ENCODE measurements around the gene RAPGEF6.
"Not testable (repeated sequence)": the region's sequence is repeated elsewhere in the genome, so short reads cannot be mapped to it uniquely, and the experiment has no call there.

Gene RAPGEF6

DNA sequence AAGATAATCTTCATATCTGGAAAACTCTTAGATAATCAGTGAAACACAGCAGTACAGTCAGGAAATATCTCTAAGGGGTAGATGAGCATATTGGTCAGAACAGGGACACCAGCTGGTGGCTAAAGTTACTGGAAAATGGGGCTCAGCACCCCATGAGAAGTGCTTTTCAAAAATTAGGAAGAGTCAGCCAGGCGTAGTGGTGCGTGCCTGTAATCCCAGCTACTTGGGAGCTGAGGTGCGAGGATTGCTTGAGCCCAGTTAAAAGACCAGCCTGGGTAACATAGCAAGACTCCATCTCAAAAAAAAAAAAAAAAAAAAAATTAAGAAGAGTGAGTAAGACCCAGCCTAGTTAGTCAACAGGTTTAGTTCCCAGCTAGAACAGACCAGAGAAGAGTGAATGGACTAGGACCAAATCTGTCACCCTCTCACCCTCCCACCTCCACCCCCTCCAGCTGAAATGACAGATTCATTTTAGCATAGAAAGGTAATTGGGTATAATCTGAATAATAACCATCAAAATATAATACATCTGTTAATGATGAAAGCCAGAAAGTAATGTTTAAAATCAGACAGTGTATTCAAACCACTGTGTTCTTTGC lies 250.3 kb downstream of the RAPGEF6 start:
- no peak for DNase-seq (ENCODE audit: low read depth)

DNA sequence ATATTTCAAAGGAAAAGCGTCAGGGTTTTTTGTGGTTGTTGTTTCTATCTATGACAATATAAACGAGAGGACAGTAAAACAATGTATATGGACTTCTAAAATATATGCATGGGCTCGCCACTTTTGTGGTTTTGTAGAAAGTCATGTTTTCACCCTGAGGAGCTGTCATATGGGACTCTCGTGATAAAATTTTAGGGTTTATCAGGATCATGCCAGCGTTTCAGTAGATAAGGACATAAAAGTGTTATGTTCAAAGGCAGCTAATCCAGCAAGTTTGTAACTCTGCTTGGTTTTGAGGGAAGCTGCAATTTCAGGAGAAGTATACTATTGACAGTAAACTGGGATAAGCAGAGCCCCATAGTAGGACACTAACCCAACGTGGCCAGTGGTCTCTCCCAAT lies 250.9 kb downstream of the RAPGEF6 start:
- no peak for DNase-seq (ENCODE audit: low read depth)

DNA sequence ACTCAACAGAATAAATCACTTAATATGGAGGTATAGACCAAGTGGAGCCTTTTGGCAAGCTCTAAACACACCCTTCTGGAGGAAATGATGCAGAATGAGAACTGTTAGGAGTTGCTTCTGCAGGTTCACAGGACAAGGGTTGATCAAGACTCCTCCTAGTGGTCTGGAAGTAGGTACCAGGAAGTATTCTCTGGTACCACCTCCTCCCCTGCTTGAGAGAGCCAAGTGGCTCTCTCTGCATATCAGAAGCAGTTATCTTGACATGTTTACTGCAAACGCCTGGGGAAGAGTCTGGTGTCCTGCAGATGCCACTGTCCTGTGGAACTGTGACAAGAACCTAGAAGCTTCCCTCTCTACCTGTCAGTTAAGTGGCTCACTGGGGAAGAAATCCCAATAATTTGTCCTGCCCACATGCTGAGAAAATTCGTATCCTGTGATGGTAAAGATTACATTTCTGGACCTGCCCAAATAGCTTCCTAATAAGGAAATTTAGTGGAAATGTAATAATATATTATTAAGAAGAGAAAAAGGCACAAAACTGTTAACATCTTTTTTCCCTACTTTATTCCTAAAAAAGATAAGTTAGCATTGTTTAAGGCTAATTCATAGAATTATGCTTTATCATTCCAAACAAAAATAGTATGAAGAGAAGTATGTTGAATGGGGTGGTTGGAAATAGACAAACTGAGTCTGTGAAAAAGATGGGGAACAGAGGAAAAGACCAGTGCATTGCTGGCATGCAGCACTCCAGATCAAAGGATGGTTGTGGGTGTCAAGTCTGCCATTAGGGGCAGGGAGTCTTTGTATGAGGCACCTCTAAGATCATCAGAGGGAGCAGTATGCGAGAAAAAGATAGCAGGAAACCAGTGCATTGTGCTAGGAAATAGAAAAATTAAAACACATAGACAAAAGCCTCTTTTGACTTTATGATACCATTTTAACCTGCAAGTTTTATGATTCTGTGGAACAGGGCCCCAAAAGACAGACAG lies 252.3 kb downstream of the RAPGEF6 start:
- no peak for DNase-seq (ENCODE audit: low read depth)

DNA sequence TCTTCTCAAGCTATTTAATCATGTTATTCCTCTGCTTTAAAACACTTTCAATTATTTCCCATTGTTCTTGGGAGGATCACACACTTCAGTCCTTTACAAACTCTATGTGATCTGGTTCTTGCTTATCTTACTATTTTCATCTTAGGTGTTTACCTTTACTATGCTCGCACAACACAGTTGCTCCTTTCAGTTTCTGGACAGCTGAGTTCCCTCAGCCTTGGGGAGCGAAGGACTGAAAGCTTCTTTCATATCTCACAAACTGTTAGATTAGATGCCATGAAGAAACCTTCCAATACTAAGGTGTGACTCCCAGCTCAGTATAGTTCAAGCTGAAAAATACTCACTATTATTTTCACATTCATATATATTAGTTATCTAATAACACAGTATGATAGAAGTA lies 253.3 kb downstream of the RAPGEF6 start:
- DNase-seq (ENCODE audit: low read depth) = no peak

DNA sequence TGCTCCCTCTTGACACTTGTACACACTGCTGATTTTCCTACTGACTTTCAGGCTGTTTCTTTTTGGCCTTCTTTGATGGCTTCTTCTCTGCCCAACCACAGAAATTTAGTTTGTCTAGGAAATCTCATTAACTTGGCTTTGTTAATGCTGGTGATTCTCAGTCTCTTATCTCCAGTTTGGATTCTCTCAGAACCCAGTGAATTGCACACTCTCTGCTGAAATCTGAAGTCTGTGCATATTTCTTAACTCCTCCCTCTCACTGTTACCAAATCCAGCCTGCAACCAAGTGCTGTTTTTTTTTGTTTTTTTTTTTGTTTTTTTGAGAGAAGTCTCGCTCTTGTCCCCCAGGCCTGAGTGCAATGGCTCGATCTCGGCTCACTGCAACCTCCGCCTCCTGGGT lies 254.0 kb downstream of the RAPGEF6 start:
- DNase-seq (ENCODE audit: low read depth) = no peak

DNA sequence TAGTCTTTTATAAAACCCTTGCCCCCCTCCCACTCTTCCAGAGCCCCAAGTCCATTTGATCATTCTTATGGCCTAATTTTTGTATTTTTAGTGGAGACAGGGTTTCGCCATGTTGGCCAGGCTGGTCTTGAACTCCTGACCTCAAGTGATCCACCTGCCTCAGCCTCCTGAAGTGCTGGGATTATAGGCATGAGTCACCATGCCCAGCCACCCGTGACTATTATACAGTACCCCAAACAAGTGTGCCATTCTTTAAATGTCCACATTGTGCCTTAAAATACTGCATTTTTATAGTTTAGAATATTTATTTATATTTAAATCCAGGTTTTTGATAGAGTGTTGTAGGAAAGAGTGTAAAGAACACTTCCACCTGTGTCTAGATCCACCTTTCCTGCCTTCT lies 254.8 kb downstream of the RAPGEF6 start:
- not testable (repeated sequence) for DNase-seq (ENCODE audit: low read depth)

DNA sequence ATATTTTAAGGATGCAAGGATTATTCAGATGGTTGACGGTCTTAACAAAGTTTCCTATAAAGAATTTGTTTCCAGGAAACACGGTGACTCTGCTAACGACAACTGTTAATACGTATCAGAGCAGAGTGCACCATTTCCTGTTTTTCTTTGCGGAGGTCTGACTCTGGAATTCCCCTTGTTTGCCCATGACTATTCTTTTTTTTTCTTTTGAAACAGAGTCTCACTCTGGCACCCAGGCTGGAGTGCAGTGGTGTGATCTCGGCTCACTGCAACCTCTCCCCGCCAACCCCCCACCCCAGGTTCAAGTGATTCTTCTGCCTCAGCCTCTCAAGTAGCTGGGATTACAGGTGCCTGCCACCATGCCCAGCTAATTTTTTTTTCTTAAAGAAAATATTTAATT lies 255.3 kb downstream of the RAPGEF6 start:
- no peak for DNase-seq (ENCODE audit: low read depth)

DNA sequence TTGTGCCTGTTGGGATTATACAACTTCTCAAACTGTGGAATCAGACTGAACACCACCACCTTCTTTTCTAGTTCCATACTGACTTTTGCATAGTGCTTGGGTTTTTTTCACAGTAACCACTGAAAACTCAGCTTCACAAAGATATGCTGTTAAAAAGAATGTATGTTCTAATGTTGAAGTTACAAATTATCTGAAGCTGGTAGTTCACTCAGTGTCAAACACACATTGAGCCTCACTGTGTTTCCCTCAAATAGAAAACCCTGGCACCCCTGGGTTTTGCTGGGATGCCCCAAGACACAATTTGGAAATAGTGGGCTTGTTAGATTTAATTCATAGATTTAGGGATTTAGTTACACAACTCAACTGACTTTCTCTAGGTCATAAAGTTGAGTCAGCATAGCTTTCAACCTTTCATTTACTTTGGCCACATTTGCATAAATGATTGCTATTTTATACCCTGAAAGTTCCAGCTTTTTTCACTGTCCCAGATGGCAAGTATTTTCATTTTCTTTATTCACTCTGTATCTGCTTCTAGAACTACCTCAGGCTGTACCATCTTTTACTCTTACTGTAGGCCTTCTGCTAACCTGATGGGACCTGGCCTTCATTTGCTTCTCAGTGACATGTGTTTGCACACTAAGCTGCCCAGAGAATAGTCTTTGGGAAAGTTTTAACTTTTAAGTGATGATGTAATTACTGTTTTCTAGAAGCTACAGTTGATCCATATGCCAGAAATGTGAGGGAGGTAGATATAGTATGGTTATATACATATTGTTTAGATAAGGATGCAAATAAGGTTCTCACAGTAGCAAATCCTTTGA lies 256.1 kb downstream of the RAPGEF6 start:
- DNase-seq (ENCODE audit: low read depth) = no peak

DNA sequence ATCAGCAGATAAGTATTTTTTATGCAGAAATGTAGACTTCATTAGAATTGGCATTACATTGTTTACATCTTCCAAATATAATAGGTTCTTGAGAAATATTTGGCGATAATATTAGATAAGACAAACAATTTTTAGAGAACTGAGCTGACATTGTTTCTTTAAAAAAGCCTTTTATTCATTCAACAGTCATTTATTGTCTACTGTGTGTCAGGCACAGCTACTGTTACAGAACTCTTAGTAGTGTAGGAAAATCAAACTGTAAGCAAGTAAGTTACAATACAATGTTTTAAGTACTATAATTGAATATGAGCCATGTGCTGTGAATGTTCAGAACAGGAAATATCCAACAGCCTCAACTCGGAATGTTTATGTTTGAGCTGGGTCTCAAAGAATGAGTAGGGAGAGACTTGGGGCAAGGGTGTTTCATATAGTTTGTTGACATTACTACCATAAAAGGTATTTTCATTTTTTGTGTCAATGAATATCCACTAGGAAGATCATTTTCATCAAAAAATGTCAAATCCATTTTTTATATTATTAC lies 257.2 kb downstream of the RAPGEF6 start:
- no peak for DNase-seq (ENCODE audit: low read depth)

DNA sequence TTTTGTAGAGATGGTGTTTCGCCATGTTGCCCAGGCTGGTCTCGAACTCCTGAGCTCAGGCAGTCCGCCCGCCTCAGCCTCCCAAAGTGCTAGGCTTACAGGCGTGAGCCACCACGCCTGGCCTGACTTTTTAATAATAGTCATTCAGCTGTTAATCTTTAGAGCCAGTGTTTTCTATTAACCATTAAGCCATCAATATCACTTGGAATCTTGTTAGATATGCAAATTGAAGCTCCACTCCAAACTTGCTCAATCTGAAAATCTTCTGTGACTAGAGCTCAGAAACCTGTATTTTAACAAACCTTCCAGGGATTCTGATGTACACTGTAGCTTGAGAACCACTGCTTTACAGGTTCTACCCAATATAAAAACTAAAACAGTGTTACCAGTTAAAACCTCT lies 257.7 kb downstream of the RAPGEF6 start:
- DNase-seq (ENCODE audit: low read depth) = no peak

DNA sequence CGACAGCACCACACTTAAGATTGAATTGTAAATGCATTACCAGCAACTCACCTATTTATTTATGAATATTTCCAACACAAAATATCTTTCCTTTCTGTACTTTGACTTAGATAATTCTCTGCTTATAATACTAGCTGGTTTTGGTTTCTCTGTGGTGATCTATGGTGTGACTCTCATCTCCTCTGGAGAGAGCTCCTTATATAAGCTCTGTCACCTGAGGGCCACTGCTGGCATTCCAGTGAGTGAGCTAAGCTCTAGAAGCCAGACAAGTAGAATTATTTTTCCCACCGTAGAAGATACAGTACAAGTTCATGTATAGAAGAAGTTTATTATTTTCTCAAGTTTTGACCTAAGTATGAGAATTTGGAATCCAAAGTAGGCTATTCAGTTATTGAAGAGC lies 259.7 kb downstream of the RAPGEF6 start:
- DNase-seq (ENCODE audit: low read depth) = no peak

All from stimulated activated CD8-positive, alpha-beta memory T cell treated with anti-CD3 and anti-CD28 coated beads, Interleukin-7, amount 100 ng/mL, for 24 hours (primary cell).